GM23338 (cell line): ENCODE data around the gene KCNK17.

Experiments used
- CREB1 ChIP-seq: fragments of 250-450 bp; sonication (Bioruptor Pico); IDR thresholded peaks from 2 replicates; pipeline ENCODE4 v1.5.0; 2020; ENCODE audit warnings: low read depth, mild to moderate bottlenecking, moderate library complexity
- EZH2 ChIP-seq: fragments of 200-600 bp; sonication (generic); IDR thresholded peaks from one replicate; pipeline ENCODE4 v1.8.0; 2017; ENCODE audit warnings: antibody characterized with exemption, mild to moderate bottlenecking, low read depth; ENCODE audit not compliant: unreplicated experiment
- EZH2phosphoT487 ChIP-seq: fragments of 200-600 bp; sonication (generic); IDR thresholded peaks from one replicate; pipeline ENCODE4 v1.8.1; 2018; ENCODE audit warnings: antibody characterized with exemption; ENCODE audit not compliant: unreplicated experiment
- JUNB ChIP-seq: IDR thresholded peaks from one replicate; pipeline ENCODE4 v1.6.1; 2016; ENCODE audit warnings: antibody characterized with exemption; ENCODE audit not compliant: unreplicated experiment
- NANOG ChIP-seq: IDR thresholded peaks from 2 replicates; pipeline ENCODE4 v1.6.1; 2016; ENCODE audit warnings: antibody characterized with exemption, borderline replicate concordance
- POLR2AphosphoS5 ChIP-seq: IDR thresholded peaks from 2 replicates; pipeline ENCODE4 v1.6.1; 2016; ENCODE audit warnings: antibody characterized with exemption, low read depth
- ZNF114 ChIP-seq: fragments of 250-450 bp; sonication (Bioruptor Pico); IDR thresholded peaks from 2 replicates; pipeline ENCODE4 v1.5.0; 2020; ENCODE audit warnings: mild to moderate bottlenecking, moderate library complexity
- ZNF331 ChIP-seq: fragments of 250-450 bp; sonication (Bioruptor Pico); IDR thresholded peaks from 2 replicates; pipeline ENCODE4 v1.5.0; 2020; ENCODE audit warnings: low read depth, mild to moderate bottlenecking, moderate library complexity
- TF ChIP-seq, protein P1 (sequence below), 2 experiments: fragments of 200-600 bp in 1 of 2; sonication (generic) in 1 of 2; conservative IDR thresholded peaks; 2 replicates each; pipeline versions ENCODE4 v1.5.1 to v1.6.1; 2016 to 2017; ENCODE audit warnings: antibody characterized with exemption in 2 of 2, low read depth in 2 of 2, mild to moderate bottlenecking in 2 of 2, moderate library complexity in 1 of 2
- TF ChIP-seq, protein P2 (sequence below): IDR thresholded peaks from one replicate; pipeline ENCODE4 v1.6.1; 2018; ENCODE audit warnings: antibody characterized with exemption; ENCODE audit not compliant: unreplicated experiment
- TF ChIP-seq, protein P3 (sequence below): IDR thresholded peaks from 2 replicates; pipeline ENCODE4 v1.6.1; 2016; ENCODE audit warnings: antibody characterized with exemption

DNA sequence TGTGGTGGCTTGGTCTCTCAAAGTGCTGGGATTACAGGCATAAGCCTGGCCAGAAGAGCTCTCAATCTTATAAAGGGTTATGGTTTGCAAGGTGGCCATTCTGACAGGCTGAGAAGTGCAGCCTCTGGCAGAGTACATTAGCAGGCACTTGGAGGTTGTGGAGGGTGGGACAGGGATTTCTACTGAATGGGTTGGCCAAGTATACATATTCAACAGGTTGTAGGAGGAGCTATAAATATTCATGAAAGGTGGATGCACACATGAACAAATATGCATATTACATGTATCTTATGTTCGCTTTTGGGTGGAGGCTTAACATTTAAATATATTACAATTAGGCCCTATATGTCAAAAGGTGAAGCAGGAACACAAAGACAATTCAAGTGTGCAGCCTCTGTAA, 64.9 kb downstream of the KCNK17 start:
- TF ChIP-seq, protein P1, sequence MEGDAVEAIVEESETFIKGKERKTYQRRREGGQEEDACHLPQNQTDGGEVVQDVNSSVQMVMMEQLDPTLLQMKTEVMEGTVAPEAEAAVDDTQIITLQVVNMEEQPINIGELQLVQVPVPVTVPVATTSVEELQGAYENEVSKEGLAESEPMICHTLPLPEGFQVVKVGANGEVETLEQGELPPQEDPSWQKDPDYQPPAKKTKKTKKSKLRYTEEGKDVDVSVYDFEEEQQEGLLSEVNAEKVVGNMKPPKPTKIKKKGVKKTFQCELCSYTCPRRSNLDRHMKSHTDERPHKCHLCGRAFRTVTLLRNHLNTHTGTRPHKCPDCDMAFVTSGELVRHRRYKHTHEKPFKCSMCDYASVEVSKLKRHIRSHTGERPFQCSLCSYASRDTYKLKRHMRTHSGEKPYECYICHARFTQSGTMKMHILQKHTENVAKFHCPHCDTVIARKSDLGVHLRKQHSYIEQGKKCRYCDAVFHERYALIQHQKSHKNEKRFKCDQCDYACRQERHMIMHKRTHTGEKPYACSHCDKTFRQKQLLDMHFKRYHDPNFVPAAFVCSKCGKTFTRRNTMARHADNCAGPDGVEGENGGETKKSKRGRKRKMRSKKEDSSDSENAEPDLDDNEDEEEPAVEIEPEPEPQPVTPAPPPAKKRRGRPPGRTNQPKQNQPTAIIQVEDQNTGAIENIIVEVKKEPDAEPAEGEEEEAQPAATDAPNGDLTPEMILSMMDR (conservative IDR thresholded peaks at IDR 0.05; ENCODE audit: low read depth in 2 of 2) = no peak
- TF ChIP-seq, protein P2, sequence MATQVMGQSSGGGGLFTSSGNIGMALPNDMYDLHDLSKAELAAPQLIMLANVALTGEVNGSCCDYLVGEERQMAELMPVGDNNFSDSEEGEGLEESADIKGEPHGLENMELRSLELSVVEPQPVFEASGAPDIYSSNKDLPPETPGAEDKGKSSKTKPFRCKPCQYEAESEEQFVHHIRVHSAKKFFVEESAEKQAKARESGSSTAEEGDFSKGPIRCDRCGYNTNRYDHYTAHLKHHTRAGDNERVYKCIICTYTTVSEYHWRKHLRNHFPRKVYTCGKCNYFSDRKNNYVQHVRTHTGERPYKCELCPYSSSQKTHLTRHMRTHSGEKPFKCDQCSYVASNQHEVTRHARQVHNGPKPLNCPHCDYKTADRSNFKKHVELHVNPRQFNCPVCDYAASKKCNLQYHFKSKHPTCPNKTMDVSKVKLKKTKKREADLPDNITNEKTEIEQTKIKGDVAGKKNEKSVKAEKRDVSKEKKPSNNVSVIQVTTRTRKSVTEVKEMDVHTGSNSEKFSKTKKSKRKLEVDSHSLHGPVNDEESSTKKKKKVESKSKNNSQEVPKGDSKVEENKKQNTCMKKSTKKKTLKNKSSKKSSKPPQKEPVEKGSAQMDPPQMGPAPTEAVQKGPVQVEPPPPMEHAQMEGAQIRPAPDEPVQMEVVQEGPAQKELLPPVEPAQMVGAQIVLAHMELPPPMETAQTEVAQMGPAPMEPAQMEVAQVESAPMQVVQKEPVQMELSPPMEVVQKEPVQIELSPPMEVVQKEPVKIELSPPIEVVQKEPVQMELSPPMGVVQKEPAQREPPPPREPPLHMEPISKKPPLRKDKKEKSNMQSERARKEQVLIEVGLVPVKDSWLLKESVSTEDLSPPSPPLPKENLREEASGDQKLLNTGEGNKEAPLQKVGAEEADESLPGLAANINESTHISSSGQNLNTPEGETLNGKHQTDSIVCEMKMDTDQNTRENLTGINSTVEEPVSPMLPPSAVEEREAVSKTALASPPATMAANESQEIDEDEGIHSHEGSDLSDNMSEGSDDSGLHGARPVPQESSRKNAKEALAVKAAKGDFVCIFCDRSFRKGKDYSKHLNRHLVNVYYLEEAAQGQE = no peak
- TF ChIP-seq EZH2 (no peak), NANOG (no peak), POLR2AphosphoS5 (no peak), JUNB (no peak), CREB1 (no peak), ZNF114 (CRISPR knock-in tag) (no peak), ZNF331 (CRISPR knock-in tag) (no peak), EZH2phosphoT487 (no peak)
- TF ChIP-seq, protein P3, sequence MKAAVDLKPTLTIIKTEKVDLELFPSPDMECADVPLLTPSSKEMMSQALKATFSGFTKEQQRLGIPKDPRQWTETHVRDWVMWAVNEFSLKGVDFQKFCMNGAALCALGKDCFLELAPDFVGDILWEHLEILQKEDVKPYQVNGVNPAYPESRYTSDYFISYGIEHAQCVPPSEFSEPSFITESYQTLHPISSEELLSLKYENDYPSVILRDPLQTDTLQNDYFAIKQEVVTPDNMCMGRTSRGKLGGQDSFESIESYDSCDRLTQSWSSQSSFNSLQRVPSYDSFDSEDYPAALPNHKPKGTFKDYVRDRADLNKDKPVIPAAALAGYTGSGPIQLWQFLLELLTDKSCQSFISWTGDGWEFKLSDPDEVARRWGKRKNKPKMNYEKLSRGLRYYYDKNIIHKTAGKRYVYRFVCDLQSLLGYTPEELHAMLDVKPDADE = no peak
